NCI-H146 treated with DMSO at 0.1 percent for 48 hours (cell line): ENCODE measurements around the gene MAN1A1.

Experiments
- DNase-seq: peaks from one replicate; lab custom pipeline; 2025; ENCODE audit not compliant: unreplicated experiment; lab: John Stamatoyannopoulos, UW

The MAN1A1 gene

GRCh38 chr6:119204719-119205118 is 144.8 kb downstream of the MAN1A1 start:
- no peak for DNase-seq

- peak; percentile 12 for DNase-seq
Observed at GRCh38 chr6:119201480-119201879, 148.1 kb downstream of the MAN1A1 start.

- no peak for DNase-seq
Observed at GRCh38 chr6:119200512-119201175, 148.9 kb downstream of the MAN1A1 start.

GRCh38 chr6:119197271-119197670 is 152.3 kb downstream of the MAN1A1 start:
- DNase-seq: no peak

GRCh38 chr6:119196715-119197114 is 152.8 kb downstream of the MAN1A1 start:
- DNase-seq: no peak

- no peak for DNase-seq
Observed at GRCh38 chr6:119195848-119196247, 153.7 kb downstream of the MAN1A1 start.

- DNase-seq: no peak
Observed at GRCh38 chr6:119195204-119195603, 154.4 kb downstream of the MAN1A1 start.

- no peak for DNase-seq
Observed at GRCh38 chr6:119193707-119194106, 155.9 kb downstream of the MAN1A1 start.

GRCh38 chr6:119192200-119192599 is 157.4 kb downstream of the MAN1A1 start:
- DNase-seq: no peak

- no peak for DNase-seq
Observed at GRCh38 chr6:119190176-119190575, 159.4 kb downstream of the MAN1A1 start.

GRCh38 chr6:119189498-119189897 is 160.1 kb downstream of the MAN1A1 start:
- no peak for DNase-seq

- DNase-seq: no peak
Observed at GRCh38 chr6:119187596-119187995, 162.0 kb downstream of the MAN1A1 start.

GRCh38 chr6:119186490-119186889 is 163.1 kb downstream of the MAN1A1 start:
- DNase-seq: no peak

GRCh38 chr6:119184008-119184648 is 165.4 kb downstream of the MAN1A1 start:
- DNase-seq: no peak

GRCh38 chr6:119183457-119183856 is 166.1 kb downstream of the MAN1A1 start:
- no peak for DNase-seq

- peak; percentile 32 for DNase-seq
Observed at GRCh38 chr6:119182875-119183274, 166.7 kb downstream of the MAN1A1 start.

GRCh38 chr6:119182216-119182803 is 167.3 kb downstream of the MAN1A1 start:
- no peak for DNase-seq

GRCh38 chr6:119181046-119181445 is 168.5 kb downstream of the MAN1A1 start:
- DNase-seq: no peak

- DNase-seq: no peak
Observed at GRCh38 chr6:119179842-119180241, 169.7 kb downstream of the MAN1A1 start.

GRCh38 chr6:119179062-119179461 is 170.5 kb downstream of the MAN1A1 start:
- no peak for DNase-seq

- DNase-seq: no peak
Observed at GRCh38 chr6:119176445-119176844, 173.1 kb downstream of the MAN1A1 start.
